ENCODE data around the gene LSM12. TPM values are rescaled to one million over a fixed set of nuclear protein-coding genes. Genes with fewer than 3 reads are reported as not detected.

The LSM12 gene
- total RNA-seq, 4 donors from 2014 or later: 24.5 to 49.8 (median 37.1) TPM

- Histone ChIP-seq H3K4me3 (no peak overlapping the region), H3K27ac (no peak overlapping the region), H3K9me3 (no peaks in the 10 kb centered on the region), H3K4me1 (no peaks in the 10 kb centered on the region), H3K36me3 (no peaks in the 10 kb centered on the region), H3K27me3 (no peaks in the 10 kb centered on the region)
- no peak for DNase-seq
- no peak for TF ChIP-seq CTCF (IDR thresholded peaks at IDR 0.05)
- no peak for TF ChIP-seq POLR2A (IDR thresholded peaks at IDR 0.05)
- intact Hi-C loops (cut with DNase I; ENCODE audit: low total_unique reads): no loop called here
These were observed 11.1 kb upstream of the LSM12 start for GRCh38 chr17:44077595-44077909.

GRCh38 chr17:44076716-44077594 lies 10.5 kb upstream of the LSM12 start:
- H3K27me3 ChIP-seq: no peaks in the 10 kb centered on the region
- no peak for DNase-seq
- H3K27ac ChIP-seq: no peak overlapping the region
- no peaks in the 10 kb centered on the region for H3K36me3 ChIP-seq
- intact Hi-C loops (cut with DNase I; ENCODE audit: low total_unique reads): no loop called here
- TF ChIP-seq CTCF (IDR thresholded peaks at IDR 0.05) (no peak), POLR2A (IDR thresholded peaks at IDR 0.05) (no peak)
- no peaks in the 10 kb centered on the region for H3K9me3 ChIP-seq
- no peak overlapping the region for H3K4me3 ChIP-seq
- peaks cover 0 to under 1% of the 10 kb centered on the region in 2 donors for H3K4me1 ChIP-seq

- Histone ChIP-seq H3K27me3 (no peaks in the 10 kb centered on the region), H3K9me3 (no peaks in the 10 kb centered on the region), H3K27ac (no peak overlapping the region), H3K36me3 (no peaks in the 10 kb centered on the region), H3K4me1 (peaks cover 0 to 7% of the 10 kb centered on the region in 2 donors), H3K4me3 (no peak overlapping the region)
- no peak for TF ChIP-seq POLR2A (IDR thresholded peaks at IDR 0.05)
- TF ChIP-seq CTCF (IDR thresholded peaks at IDR 0.05): no peak
- DNase-seq: no peak
- intact Hi-C loops (cut with DNase I; ENCODE audit: low total_unique reads): no loop called here
These were observed 9.3 kb upstream of the LSM12 start for GRCh38 chr17:44075598-44076293.

GRCh38 chr17:44074911-44075285 lies 8.4 kb upstream of the LSM12 start:
- Histone ChIP-seq H3K9me3 (no peaks in the 10 kb centered on the region), H3K27me3 (no peaks in the 10 kb centered on the region), H3K36me3 (no peaks in the 10 kb centered on the region), H3K27ac (no peak overlapping the region), H3K4me1 (peaks cover 0 to 7% of the 10 kb centered on the region in 2 donors), H3K4me3 (no peak overlapping the region)
- DNase-seq: no peak
- intact Hi-C loops (cut with DNase I; ENCODE audit: low total_unique reads): no loop called here
- no peak for TF ChIP-seq POLR2A (IDR thresholded peaks at IDR 0.05)
- no peak for TF ChIP-seq CTCF (IDR thresholded peaks at IDR 0.05)

- Histone ChIP-seq H3K27ac (no peak overlapping the region), H3K4me1 (peaks cover 0 to 7% of the 10 kb centered on the region in 2 donors), H3K9me3 (no peaks in the 10 kb centered on the region), H3K4me3 (no peak overlapping the region), H3K36me3 (no peaks in the 10 kb centered on the region), H3K27me3 (no peaks in the 10 kb centered on the region)
- intact Hi-C loops (cut with DNase I; ENCODE audit: low total_unique reads): no loop called here
- no peak for DNase-seq
- TF ChIP-seq POLR2A (IDR thresholded peaks at IDR 0.05) (no peak), CTCF (IDR thresholded peaks at IDR 0.05) (no peak)
These were observed 7.9 kb upstream of the LSM12 start for GRCh38 chr17:44074231-44074910.

All from uterus (tissue), 4 donors.